ENCODE measurements around the gene U2AF2.
A peak's percentile ranks its signal among the peaks of the same experiment; 100 is the strongest.

U2AF2 gene

GRCh38 chr19:55654868-55655647 lies at the start of gene U2AF2:
U2AF2 (plus strand) TSS chr19:55655035; CDS start chr19:55655105, 70 bp downstream.
- no peak for FAIRE-seq

- peak; percentile 83 for FAIRE-seq
Observed at GRCh38 chr19:55605207-55605636, 49.6 kb upstream of the U2AF2 start.

- no peak for FAIRE-seq
Observed at GRCh38 chr19:55605637-55606470, 49.0 kb upstream of the U2AF2 start, which contains the start of gene ZNF865. ZNF865 (plus strand) TSS chr19:55605647; CDS start chr19:55613619, 7,972 bp downstream.

GRCh38 chr19:55606471-55606787 lies 48.4 kb upstream of the U2AF2 start:
- no peak for FAIRE-seq

GRCh38 chr19:55606817-55607216 lies 48.0 kb upstream of the U2AF2 start:
- FAIRE-seq, result no peak

GRCh38 chr19:55609326-55609725 lies 45.5 kb upstream of the U2AF2 start:
- no peak for FAIRE-seq

- no peak for FAIRE-seq
Observed at GRCh38 chr19:55611300-55611982, 43.4 kb upstream of the U2AF2 start.

GRCh38 chr19:55611983-55612645 lies 42.7 kb upstream of the U2AF2 start:
- no peak for FAIRE-seq

- FAIRE-seq, result no peak
Observed at GRCh38 chr19:55613396-55613795, 41.4 kb upstream of the U2AF2 start.

- FAIRE-seq, result no peak
Observed at GRCh38 chr19:55613930-55614710, 40.7 kb upstream of the U2AF2 start.

- no peak for FAIRE-seq
Observed at GRCh38 chr19:55614711-55615542, 39.9 kb upstream of the U2AF2 start.

- FAIRE-seq, result no peak
Observed at GRCh38 chr19:55615543-55616394, 39.1 kb upstream of the U2AF2 start.

GRCh38 chr19:55616395-55616875 lies 38.4 kb upstream of the U2AF2 start:
- no peak for FAIRE-seq

- no peak for FAIRE-seq
Observed at GRCh38 chr19:55617426-55617825, 37.4 kb upstream of the U2AF2 start.

GRCh38 chr19:55618426-55618825 lies 36.4 kb upstream of the U2AF2 start:
- FAIRE-seq, result no peak

GRCh38 chr19:55619286-55619685 lies 35.5 kb upstream of the U2AF2 start:
- FAIRE-seq, result no peak

- no peak for FAIRE-seq
Observed at GRCh38 chr19:55620410-55621204, 34.2 kb upstream of the U2AF2 start.

GRCh38 chr19:55621205-55621672 lies 33.6 kb upstream of the U2AF2 start:
- no peak for FAIRE-seq

- no peak for FAIRE-seq
Observed at GRCh38 chr19:55621673-55622231, 33.1 kb upstream of the U2AF2 start.
